ENCODE results near the gene SCGB3A1. TPM values are rescaled to one million over a fixed set of nuclear protein-coding genes. Genes with fewer than 3 reads are reported as not detected.

SCGB3A1 gene
- total and polyA plus RNA-seq, 8 donors, result 3.7 to 785 (median 35.3) TPM; not detected in 5

- Histone ChIP-seq H3K36me3 (no peaks in the 10 kb centered on the region), H3K9me3 (no peaks in the 10 kb centered on the region), H3K4me1 (no peaks in the 10 kb centered on the region), H3K4me3 (no peak overlapping the region), H3K27ac (no peak overlapping the region), H3K27me3 (peaks cover 0 to 5% (median 0%) of the 10 kb centered on the region in 3 donors)
- TF ChIP-seq POLR2A (IDR thresholded peaks at IDR 0.05), result no peak
- TF ChIP-seq EP300 (IDR thresholded peaks at IDR 0.05), result no peak
- TF ChIP-seq CTCF (IDR thresholded peaks at IDR 0.05), result no peak
- TF ChIP-seq POLR2AphosphoS5 (IDR thresholded peaks at IDR 0.05), result no peak
- 84 to 91% (median 87%) methylated on average over 15 of the region's 15 CpGs for WGBS, 5 donors
- intact Hi-C loops (cut with DNase I; ENCODE audit: low total_unique reads), result no loop called here
- no peak for DNase-seq
Observed at GRCh38 chr5:180609386-180609785, 18.1 kb upstream of the SCGB3A1 start.

GRCh38 chr5:180608572-180609310, 17.4 kb upstream of the SCGB3A1 start:
- H3K9me3 ChIP-seq, result no peaks in the 10 kb centered on the region
- H3K4me1 ChIP-seq, result no peaks in the 10 kb centered on the region
- DNase-seq, result no peak
- no peaks in the 10 kb centered on the region for H3K36me3 ChIP-seq
- TF ChIP-seq CTCF (IDR thresholded peaks at IDR 0.05), result no peak
- no peak for TF ChIP-seq POLR2A (IDR thresholded peaks at IDR 0.05)
- TF ChIP-seq POLR2AphosphoS5 (IDR thresholded peaks at IDR 0.05), result no peak
- TF ChIP-seq EP300 (IDR thresholded peaks at IDR 0.05), result no peak
- 82 to 90% (median 87%) methylated on average over 23 to 26 of the region's 26 CpGs for WGBS, 5 donors
- H3K4me3 ChIP-seq, result no peak overlapping the region
- intact Hi-C loops (cut with DNase I; ENCODE audit: low total_unique reads), result no loop called here
- H3K27ac ChIP-seq, result no peak overlapping the region
- peaks cover 0 to 5% (median 0%) of the 10 kb centered on the region in 3 donors for H3K27me3 ChIP-seq

DNA sequence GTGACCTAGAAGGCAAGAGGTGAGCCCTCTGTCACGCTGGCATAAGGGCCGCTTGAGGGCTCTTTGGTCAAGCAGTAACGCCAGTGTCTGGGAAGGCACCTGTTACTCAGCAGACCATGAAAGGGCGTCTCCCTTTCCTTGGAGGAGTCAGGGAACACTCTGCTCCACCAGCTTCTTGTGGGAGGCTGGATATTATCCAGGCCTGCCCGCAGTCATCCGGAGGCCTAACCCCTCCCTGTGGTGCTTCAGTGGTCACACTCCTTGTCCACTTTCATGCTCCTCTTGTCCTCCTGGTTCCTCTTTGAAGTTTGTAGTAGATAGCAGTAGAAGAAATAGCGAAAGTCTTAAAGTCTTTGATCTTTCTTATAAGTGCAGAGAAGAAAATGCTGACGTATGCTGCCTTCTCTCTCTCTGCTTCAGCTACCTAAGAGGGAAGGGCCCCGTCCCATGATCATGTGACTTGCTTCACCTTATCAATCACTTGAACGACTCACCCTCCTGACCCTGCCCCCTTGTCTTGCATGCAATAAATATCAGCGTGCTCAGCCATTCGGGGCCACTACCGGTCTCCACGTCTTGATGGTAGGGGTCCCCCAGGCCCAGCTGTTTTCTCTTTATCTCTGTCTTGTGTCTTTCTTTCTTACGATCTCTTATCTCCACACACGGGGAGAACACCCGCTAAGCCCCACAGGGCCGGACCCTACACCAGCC, 16.7 kb upstream of the SCGB3A1 start:
- TF ChIP-seq POLR2A (IDR thresholded peaks at IDR 0.05), result no peak
- no peak for TF ChIP-seq CTCF (IDR thresholded peaks at IDR 0.05)
- TF ChIP-seq EP300 (IDR thresholded peaks at IDR 0.05), result no peak
- TF ChIP-seq POLR2AphosphoS5 (IDR thresholded peaks at IDR 0.05), result no peak
- intact Hi-C loops (cut with DNase I; ENCODE audit: low total_unique reads), result no loop called here
- H3K9me3 ChIP-seq, result no peaks in the 10 kb centered on the region
- peaks cover 0 to 5% (median 0%) of the 10 kb centered on the region in 3 donors for H3K27me3 ChIP-seq
- no peak overlapping the region for H3K4me3 ChIP-seq
- H3K27ac ChIP-seq, result no peak overlapping the region
- H3K4me1 ChIP-seq, result no peaks in the 10 kb centered on the region
- WGBS, 5 donors, result 30 to 49% (median 45%) methylated on average over 18 of the region's 18 CpGs
- no peaks in the 10 kb centered on the region for H3K36me3 ChIP-seq
- peak in 1 of 2 donors; percentile 66 for DNase-seq

DNA sequence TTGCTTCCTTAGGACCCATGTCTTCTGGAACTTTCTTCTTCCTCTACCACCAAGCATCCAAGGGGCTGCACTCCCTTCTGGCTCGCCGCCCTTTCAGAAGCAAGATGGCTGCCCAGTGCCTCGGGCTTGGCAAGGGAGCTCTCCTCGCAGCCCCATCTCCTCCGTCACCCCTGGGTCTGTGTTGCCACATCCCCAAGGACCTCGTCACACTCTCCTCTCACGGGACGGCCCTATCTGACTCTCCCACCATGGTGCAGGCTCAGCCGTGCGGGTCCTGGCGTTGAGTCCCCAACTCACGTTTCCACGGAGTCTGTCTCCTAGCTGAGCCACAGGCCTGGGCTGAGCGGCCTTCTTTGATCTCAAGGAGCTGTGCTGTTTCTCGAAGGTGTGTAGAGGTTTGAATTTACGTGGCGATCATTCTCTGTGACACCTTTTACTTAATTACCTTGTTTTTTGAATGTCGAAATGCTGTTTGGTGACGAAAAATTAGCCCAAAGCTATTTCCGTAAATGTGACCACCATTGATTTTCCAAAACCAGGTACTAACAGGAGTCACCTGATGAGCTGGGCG, 15.0 kb upstream of the SCGB3A1 start:
- H3K4me1 ChIP-seq, result no peaks in the 10 kb centered on the region
- TF ChIP-seq POLR2AphosphoS5 (IDR thresholded peaks at IDR 0.05) (no peak), POLR2A (IDR thresholded peaks at IDR 0.05) (no peak), CTCF (IDR thresholded peaks at IDR 0.05) (no peak), EP300 (IDR thresholded peaks at IDR 0.05) (no peak)
- DNase-seq, result no peak
- no peak overlapping the region for H3K27ac ChIP-seq
- H3K4me3 ChIP-seq, result no peak overlapping the region
- H3K9me3 ChIP-seq, result no peaks in the 10 kb centered on the region
- no peaks in the 10 kb centered on the region for H3K36me3 ChIP-seq
- 75 to 81% (median 79%) methylated on average over 21 of the region's 21 CpGs for WGBS, 5 donors
- peaks cover 0 to 5% (median 0%) of the 10 kb centered on the region in 3 donors for H3K27me3 ChIP-seq
- intact Hi-C loops (cut with DNase I; ENCODE audit: low total_unique reads), result no loop called here

Measured in stomach (tissue), 9 donors.